ENCODE data around the gene WDR26.

DNA sequence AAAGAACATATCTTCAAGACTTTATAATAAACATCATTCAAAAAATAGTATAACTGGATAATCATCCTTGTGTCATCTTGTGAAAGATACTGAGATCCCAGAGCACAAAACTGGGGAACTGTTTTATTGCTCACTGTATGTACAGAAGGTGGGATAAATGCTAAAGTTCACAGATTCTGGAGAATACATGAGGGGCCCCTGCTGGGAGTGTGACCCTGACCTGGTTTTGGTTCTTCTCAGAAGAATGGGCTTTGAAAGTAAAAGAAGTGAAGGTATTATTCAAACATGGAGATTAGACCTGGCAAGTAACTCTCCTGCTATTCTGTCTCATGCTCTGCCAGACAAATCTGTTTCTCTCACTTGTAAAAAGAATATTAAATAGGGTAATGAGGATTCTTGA lies 14.5 kb downstream of the WDR26 start:
- TF ChIP-seq, protein P1, sequence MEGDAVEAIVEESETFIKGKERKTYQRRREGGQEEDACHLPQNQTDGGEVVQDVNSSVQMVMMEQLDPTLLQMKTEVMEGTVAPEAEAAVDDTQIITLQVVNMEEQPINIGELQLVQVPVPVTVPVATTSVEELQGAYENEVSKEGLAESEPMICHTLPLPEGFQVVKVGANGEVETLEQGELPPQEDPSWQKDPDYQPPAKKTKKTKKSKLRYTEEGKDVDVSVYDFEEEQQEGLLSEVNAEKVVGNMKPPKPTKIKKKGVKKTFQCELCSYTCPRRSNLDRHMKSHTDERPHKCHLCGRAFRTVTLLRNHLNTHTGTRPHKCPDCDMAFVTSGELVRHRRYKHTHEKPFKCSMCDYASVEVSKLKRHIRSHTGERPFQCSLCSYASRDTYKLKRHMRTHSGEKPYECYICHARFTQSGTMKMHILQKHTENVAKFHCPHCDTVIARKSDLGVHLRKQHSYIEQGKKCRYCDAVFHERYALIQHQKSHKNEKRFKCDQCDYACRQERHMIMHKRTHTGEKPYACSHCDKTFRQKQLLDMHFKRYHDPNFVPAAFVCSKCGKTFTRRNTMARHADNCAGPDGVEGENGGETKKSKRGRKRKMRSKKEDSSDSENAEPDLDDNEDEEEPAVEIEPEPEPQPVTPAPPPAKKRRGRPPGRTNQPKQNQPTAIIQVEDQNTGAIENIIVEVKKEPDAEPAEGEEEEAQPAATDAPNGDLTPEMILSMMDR (IDR thresholded peaks at IDR 0.05), result no peak
- no peak for TF ChIP-seq POLR2A (IDR thresholded peaks at IDR 0.05)

All from right lobe of liver (tissue), 4 donors.